ENCODE data around the gene ADD2. TPM values are rescaled to one million over a fixed set of nuclear protein-coding genes. Genes with fewer than 3 reads are reported as not detected.

ADD2 gene
- total RNA-seq, 1 experiment from 2014 or later: 5.6 TPM

GRCh38 chr2:70765507-70765906 is 2.5 kb downstream of the ADD2 start:
- Histone ChIP-seq H3K36me3 (ENCODE audit: insufficient read depth, low read length, poor library complexity, severe bottlenecking) (no peaks in the 10 kb centered on the region), H3K4me1 (ENCODE audit: insufficient read depth, low read length, poor library complexity, severe bottlenecking) (peaks cover 11% of the 10 kb centered on the region), H3K4me3 (ENCODE audit: low read depth, low read length, poor library complexity, severe bottlenecking) (no peak overlapping the region), H3K27ac (ENCODE audit: low read depth, low read length, poor library complexity, severe bottlenecking) (no peak overlapping the region), H3K9me3 (ENCODE audit: low read depth, low read length, poor library complexity, severe bottlenecking) (no peaks in the 10 kb centered on the region), H3K27me3 (replicated peaks; ENCODE audit: insufficient read depth, low read depth, low read length, poor library complexity) (peaks cover 50% of the 10 kb centered on the region)
- intact Hi-C loops (cut with micrococcal nuclease; ENCODE audit: unreplicated experiment): loop anchor here (10.0 kb wide), 1 partner anchor 351 kb away; no protein-coding TSS in a partner anchor
- TF ChIP-seq CTCF (conservative IDR thresholded peaks at IDR 0.05; ENCODE audit: low read depth, low read length) (no peak), EZH2 (IDR thresholded peaks at IDR 0.05; ENCODE audit: borderline replicate concordance, low read depth, low read length, poor library complexity, severe bottlenecking) (no peak)
- ChIA-PET POLR2A (ENCODE audit: low non-redundant PET) (no interaction called here), CTCF (no interaction called here)
- DNase-seq (ENCODE audit: low spot score): no peak
- no TSS peak for BruUV-seq (replicated peaks)

DNA sequence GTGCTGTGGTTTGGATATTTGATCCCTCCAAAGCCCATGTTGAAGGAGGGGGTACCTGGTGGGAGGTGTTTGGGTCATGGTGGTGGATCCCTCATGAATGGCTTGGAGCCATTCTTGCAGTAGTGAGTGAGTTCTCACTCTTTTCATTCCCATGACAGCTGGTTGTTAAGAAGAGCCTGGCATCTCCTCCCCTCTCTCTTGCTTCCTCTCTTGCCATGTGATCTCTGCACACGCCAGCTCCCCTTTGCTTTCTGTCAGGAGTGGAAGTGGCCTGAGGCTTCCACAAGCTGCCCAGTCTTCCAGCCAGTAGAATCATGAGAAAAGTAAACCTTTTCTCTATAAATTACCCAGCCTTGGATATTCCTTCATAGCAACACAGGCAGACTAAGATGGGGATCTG is 8.6 kb downstream of the ADD2 start:
- Histone ChIP-seq H3K36me3 (ENCODE audit: insufficient read depth, low read length, poor library complexity, severe bottlenecking) (no peaks in the 10 kb centered on the region), H3K27ac (ENCODE audit: low read depth, low read length, poor library complexity, severe bottlenecking) (no peak overlapping the region), H3K4me3 (ENCODE audit: low read depth, low read length, poor library complexity, severe bottlenecking) (no peak overlapping the region), H3K27me3 (replicated peaks; ENCODE audit: insufficient read depth, low read depth, low read length, poor library complexity) (peaks cover 8% of the 10 kb centered on the region), H3K9me3 (ENCODE audit: low read depth, low read length, poor library complexity, severe bottlenecking) (no peaks in the 10 kb centered on the region), H3K4me1 (ENCODE audit: insufficient read depth, low read length, poor library complexity, severe bottlenecking) (no peaks in the 10 kb centered on the region)
- ChIA-PET POLR2A (ENCODE audit: low non-redundant PET) (no interaction called here), CTCF (no interaction called here)
- no peak for DNase-seq (ENCODE audit: low spot score)
- intact Hi-C loops (cut with micrococcal nuclease; ENCODE audit: unreplicated experiment): no loop called here
- TF ChIP-seq EZH2 (IDR thresholded peaks at IDR 0.05; ENCODE audit: borderline replicate concordance, low read depth, low read length, poor library complexity, severe bottlenecking) (no peak), CTCF (conservative IDR thresholded peaks at IDR 0.05; ENCODE audit: low read depth, low read length) (no peak)
- BruUV-seq (replicated peaks): no TSS peak

GRCh38 chr2:70757966-70758365 is 10.0 kb downstream of the ADD2 start:
- intact Hi-C loops (cut with micrococcal nuclease; ENCODE audit: unreplicated experiment): no loop called here
- no peaks in the 10 kb centered on the region for H3K9me3 ChIP-seq (ENCODE audit: low read depth, low read length, poor library complexity, severe bottlenecking)
- CTCF ChIA-PET: no interaction called here

More at GRCh38 chr2:70757966-70758365, 10.0 kb downstream of the ADD2 start:
- H3K4me3 ChIP-seq (ENCODE audit: low read depth, low read length, poor library complexity, severe bottlenecking): no peak overlapping the region
- H3K36me3 ChIP-seq (ENCODE audit: insufficient read depth, low read length, poor library complexity, severe bottlenecking): no peaks in the 10 kb centered on the region
- no peak overlapping the region for H3K27ac ChIP-seq (ENCODE audit: low read depth, low read length, poor library complexity, severe bottlenecking)
- POLR2A ChIA-PET (ENCODE audit: low non-redundant PET): no interaction called here
- peaks cover 8% of the 10 kb centered on the region for H3K27me3 ChIP-seq (replicated peaks; ENCODE audit: insufficient read depth, low read depth, low read length, poor library complexity)
- BruUV-seq (replicated peaks): no TSS peak
- DNase-seq (ENCODE audit: low spot score): no peak
- H3K4me1 ChIP-seq (ENCODE audit: insufficient read depth, low read length, poor library complexity, severe bottlenecking): no peaks in the 10 kb centered on the region
- TF ChIP-seq CTCF (conservative IDR thresholded peaks at IDR 0.05; ENCODE audit: low read depth, low read length) (no peak), EZH2 (IDR thresholded peaks at IDR 0.05; ENCODE audit: borderline replicate concordance, low read depth, low read length, poor library complexity, severe bottlenecking) (no peak)
